GM10248 (cell line): ENCODE data around the gene HMCN2.
"Not testable (repeated sequence)": the region's sequence is repeated elsewhere in the genome, so short reads cannot be mapped to it uniquely, and the experiment has no call there.

Experiments used
- CTCF ChIA-PET: fragments of 300-600 bp; sonication (Branson Sonifier 250); formaldehyde crosslinking; extraction: SDS; loops from one replicate; lab custom pipeline; 2021; ENCODE audit warnings: antibody characterized with exemption; lab: Yijun Ruan, JAX
- POLR2A ChIA-PET: fragments of 350-650 bp; sonication (Branson Sonifier 250); formaldehyde crosslinking; extraction: SDS; loops from one replicate; lab custom pipeline; 2020; ENCODE audit warnings: antibody characterized with exemption; lab: Yijun Ruan, JAX
- DNase-seq: peaks from one replicate; pipeline ENCODE4 v3.0.0; 2012; ENCODE audit errors: extremely low spot score
- TF ChIP-seq, protein P1 (sequence below): IDR thresholded peaks from 2 replicates; pipeline ENCODE4 v1.5.1; 2012; ENCODE audit warnings: mild to moderate bottlenecking, low read depth; ENCODE audit errors: extremely low read depth, missing control alignments, control extremely low read depth

HMCN2 gene

DNA sequence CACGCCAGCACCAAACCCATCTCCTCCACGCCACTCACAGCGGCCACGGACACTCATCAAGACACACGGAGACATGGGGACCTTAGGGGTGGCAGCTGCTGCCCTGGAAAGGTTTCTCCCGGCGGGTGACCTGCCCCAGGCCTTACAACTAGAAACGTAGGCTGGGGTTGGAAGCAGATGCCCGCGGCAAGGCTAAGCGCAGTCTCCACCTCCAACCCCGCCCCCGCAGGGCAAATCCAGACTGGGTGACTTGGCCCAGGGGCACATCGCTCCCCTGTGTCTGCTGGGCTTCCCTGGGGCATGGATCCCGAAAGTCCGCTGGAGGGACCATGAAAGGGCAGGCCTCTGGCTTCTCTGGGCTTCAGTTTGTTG, 167.2 kb downstream of the HMCN2 start:
- DNase-seq, result no peak
- CTCF ChIA-PET, result no interaction called here
- POLR2A ChIA-PET, result no interaction called here
- TF ChIP-seq, protein P1, sequence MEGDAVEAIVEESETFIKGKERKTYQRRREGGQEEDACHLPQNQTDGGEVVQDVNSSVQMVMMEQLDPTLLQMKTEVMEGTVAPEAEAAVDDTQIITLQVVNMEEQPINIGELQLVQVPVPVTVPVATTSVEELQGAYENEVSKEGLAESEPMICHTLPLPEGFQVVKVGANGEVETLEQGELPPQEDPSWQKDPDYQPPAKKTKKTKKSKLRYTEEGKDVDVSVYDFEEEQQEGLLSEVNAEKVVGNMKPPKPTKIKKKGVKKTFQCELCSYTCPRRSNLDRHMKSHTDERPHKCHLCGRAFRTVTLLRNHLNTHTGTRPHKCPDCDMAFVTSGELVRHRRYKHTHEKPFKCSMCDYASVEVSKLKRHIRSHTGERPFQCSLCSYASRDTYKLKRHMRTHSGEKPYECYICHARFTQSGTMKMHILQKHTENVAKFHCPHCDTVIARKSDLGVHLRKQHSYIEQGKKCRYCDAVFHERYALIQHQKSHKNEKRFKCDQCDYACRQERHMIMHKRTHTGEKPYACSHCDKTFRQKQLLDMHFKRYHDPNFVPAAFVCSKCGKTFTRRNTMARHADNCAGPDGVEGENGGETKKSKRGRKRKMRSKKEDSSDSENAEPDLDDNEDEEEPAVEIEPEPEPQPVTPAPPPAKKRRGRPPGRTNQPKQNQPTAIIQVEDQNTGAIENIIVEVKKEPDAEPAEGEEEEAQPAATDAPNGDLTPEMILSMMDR, result no peak

DNA sequence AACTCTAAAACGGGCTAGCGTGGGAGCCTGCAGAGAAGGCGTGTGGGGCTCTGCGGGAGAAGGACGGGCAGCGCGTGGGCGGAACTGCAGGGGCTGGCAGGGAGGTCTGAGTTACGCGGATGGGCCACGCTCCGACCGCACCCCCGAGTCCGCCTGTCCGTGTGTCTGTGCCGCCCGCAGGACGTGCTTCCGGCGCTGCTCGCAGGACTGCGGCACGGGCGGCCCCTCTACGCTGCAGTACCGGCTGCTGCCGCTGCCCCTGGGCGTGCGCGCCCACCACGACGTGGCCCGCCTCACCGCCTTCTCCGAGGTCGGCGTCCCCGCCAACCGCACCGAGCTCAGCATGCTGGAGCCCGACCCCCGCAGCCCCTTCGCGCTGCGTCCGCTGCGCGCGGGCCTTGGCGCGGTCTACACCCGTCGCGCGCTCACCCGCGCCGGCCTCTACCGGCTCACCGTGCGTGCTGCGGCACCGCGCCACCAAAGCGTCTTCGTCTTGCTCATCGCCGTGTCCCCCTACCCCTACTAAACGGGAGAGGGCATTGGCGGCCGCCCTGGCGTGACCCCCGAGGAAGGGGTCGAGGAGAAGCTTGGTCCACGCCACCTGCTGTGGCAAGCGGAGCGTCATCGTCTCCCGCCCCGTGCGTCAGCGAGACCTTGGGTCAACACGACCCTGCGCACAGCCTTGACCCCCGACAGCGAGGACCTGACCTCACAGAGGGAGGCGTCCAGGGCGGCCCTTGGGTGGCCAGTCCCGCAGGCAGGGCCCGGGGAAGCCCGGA, 167.8 kb downstream of the HMCN2 start:
- ChIA-PET CTCF (no interaction called here), POLR2A (no interaction called here)
- no peak for DNase-seq
- TF ChIP-seq, protein P1, result no peak

DNA sequence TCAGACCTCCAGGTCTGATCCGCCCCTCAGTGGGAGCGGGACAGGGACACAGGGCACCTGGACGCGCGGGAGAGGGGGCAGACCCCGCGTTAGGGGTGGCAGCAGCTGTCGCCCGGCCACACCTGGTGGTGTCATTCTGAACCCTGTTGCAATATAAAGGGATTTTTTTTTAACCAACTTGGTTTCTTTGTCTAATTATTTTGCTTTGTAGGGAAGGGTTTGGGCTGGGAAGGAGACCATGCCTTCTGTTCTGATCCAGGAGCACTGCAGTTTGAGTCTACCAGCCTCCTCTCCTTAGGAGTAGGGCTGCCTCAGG, 168.3 kb downstream of the HMCN2 start:
- TF ChIP-seq, protein P1, result no peak
- POLR2A ChIA-PET, result no interaction called here
- no peak for DNase-seq
- CTCF ChIA-PET, result no interaction called here

DNA sequence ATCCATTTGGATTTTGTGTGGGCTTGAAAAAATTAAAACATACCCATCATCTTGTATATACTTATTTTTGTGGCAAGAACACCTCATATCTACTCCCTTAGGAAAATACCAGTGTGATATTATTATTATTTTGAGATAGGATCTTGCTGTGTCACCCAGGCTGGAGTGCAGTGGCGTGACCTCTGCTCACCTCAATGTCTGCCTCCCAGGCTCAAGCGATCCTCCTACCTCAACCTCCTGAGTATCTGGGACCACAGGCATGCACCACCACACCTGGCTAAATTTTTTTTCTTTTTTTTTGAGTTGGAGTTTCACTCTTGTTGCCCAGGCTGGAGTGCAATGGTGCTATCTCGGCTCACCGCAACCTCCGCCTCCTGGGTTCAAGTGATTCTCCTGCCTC, 169.1 kb downstream of the HMCN2 start:
- CTCF ChIA-PET, DNase-seq, POLR2A ChIA-PET: not testable (repeated sequence)

DNA sequence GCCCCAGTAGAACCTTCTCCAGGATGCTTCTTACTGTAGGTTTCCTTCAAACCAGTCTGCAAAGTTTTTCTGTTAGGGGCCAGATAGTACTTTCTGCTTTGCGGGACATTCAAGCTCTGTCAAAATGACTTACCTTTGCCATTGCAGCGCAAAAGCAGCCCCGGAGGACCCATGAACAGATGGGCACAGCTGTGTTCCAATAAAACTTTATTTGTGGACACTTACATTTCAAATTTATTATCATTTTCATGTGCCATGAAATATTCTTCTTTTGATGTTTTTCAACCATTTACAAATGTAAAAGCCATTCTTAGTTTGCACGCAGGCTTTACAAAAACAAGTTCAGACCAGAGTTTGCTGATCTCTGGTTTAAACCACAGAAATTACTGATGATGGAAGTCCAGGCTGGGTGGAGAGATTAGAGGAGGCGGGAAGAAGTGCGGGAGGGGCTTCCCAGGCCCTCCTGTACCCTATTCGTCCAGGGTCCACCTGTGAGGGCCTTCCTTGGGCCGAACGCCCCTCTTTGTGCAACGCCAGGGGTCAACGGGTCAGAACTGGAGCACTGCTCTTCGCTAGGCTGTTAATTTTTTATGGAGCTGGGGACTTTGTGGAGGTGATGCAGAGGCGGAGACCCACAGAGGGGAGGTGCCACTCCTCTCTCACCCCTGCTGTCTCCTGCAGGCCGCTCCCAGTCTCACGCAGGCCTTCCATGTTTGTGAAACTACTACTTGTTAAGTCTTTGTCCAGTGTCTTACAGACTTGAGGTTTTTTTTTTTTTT, 171.6 kb downstream of the HMCN2 start:
- TF ChIP-seq, protein P1, result no peak
- POLR2A ChIA-PET, result no interaction called here
- DNase-seq, result no peak
- CTCF ChIA-PET, result no interaction called here

DNA sequence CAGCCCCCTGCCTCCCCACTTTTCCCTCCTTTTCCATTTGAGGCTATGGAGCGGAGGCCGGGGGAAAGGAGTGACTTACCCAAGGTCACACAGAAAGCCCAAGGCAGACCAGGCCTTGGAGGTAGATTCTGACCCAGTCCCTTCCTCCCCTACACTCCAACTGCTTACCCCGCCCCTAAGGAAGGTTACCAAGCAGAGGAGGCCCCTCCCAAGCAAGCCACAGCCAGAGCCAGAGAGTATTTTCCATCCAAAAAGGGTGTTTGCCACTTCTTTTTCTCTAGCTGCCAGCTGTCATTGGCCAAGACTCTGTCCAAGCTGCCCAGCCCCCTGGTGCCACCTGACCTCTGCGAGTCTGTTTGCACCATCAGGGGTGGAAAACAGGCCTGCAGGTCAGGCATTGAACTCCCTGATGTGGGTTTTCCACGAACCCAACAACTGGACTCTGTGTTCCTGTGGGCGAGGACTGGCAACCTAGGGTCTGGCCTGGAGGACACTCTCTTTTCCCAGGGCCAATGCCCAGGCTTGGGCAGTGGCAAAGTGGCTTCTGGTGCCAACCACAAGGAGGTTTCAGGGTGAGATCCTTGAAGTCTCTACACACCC, 172.9 kb downstream of the HMCN2 start:
- ChIA-PET POLR2A (no interaction called here), CTCF (no interaction called here)
- TF ChIP-seq, protein P1, result no peak
- DNase-seq, result no peak

DNA sequence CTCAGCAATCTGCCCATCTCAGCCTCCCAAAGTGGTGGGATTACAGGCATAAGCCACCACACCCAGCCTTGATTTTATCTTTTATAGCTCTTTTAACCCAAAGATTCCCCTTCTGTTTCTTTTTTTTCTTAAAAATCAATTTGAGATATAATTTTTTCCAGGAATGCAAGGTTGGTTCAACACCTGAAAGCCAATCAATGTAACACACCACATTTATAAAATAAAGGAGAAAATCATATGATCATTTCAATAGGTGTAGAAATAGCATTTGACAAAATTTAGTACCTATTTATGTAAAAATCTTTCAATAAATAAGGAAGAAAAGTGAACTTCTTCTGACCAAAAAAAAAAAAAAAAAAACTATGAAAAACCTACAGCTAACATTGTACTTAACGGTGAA, 175.5 kb downstream of the HMCN2 start:
- no peak for DNase-seq
- ChIA-PET POLR2A (no interaction called here), CTCF (no interaction called here)
- TF ChIP-seq, protein P1, result no peak
